Ascending aorta (tissue), 2 donors: ENCODE results near the gene POLE. TPM values are rescaled to one million over a fixed set of nuclear protein-coding genes. Genes with fewer than 3 reads are reported as not detected.
A peak's percentile ranks its signal among the peaks of the same experiment; 100 is the strongest.

Experiments
- DNase-seq, 2 donors: peaks; one replicate each; pipeline ENCODE4 v3.0.0-alpha.2; 2019; ENCODE audit warnings: low spot score in 2 of 2
- H3K27ac ChIP-seq, 2 donors: fragments of 200-600 bp; sonication (generic); one replicate each; pipeline ENCODE4 v1.5.1; 2016 to 2017; ENCODE audit warnings: mild to moderate bottlenecking in 1 of 2
- H3K27me3 ChIP-seq: fragments of 200-600 bp; sonication (generic); one replicate; pipeline ENCODE4 v1.5.1; 2017
- H3K36me3 ChIP-seq, 2 donors: fragments of 200-600 bp; sonication (generic); one replicate each; pipeline ENCODE4 v1.5.1; 2016
- H3K4me1 ChIP-seq, 2 donors: fragments of 200-600 bp; sonication (generic); one replicate each; pipeline ENCODE4 v1.5.1; 2016 to 2017; ENCODE audit warnings: mild to moderate bottlenecking in 1 of 2
- H3K4me3 ChIP-seq, 2 donors: fragments of 200-600 bp; sonication (generic); one replicate each; pipeline ENCODE4 v1.5.1; 2016 to 2017; ENCODE audit warnings: mild to moderate bottlenecking in 1 of 2
- H3K9me3 ChIP-seq, 2 donors: fragments of 200-600 bp; sonication (generic); one replicate each; pipeline ENCODE4 v1.5.1; 2016
- intact Hi-C: fragments of 100-400 bp; cut with DNase I; formaldehyde crosslinking; loops from one replicate; pipeline ENCODE4 v1.15.1; 2023
- total RNA-seq: library from RNA; depleted of rRNA; stranded (reverse); fragments of >200 nt; gene quantifications from one replicate; pipeline ENCODE4 v1.1.0, GENCODE V29; 2016
- TF ChIP-seq, protein P1 (sequence below), 3 experiments: fragments of 200-600 bp in 2 of 3; fragments of 450-650 bp in 1 of 3; sonication (generic) in 2 of 3; IDR thresholded peaks; one replicate each; pipeline ENCODE4 v1.5.1; 2016 to 2019; ENCODE audit warnings: antibody characterized with exemption in 3 of 3, mild to moderate bottlenecking in 1 of 3, moderate library complexity in 1 of 3

The POLE gene
- total RNA-seq, 1 donor from 2014 or later, result 115 TPM

DNA sequence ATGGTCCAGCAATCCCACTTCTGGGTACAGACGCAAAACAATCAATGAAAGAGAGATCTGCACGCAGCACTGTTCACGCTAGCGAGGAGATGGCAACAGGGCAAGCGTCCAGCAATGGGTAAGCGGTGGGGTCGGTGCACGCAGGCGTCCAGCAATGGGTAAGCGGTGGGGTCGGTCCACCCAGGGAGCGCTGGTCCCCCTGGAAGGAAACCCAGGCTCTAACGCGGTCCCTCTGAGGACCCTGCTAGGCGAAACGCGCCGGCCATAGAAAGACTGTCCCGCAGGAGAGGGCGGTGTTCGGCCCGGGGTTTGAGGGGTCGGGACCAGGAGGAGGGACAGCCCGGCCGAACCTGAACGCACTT lies 22.9 kb upstream of the POLE start:
- Histone ChIP-seq H3K27me3 (no peaks in the 10 kb centered on the region), H3K36me3 (peaks cover 0 to 10% of the 10 kb centered on the region in 2 donors), H3K4me3 (peak overlapping the region; percentile 83 to 90), H3K27ac (peak overlapping the region; percentile 58 to 79), H3K4me1 (peaks cover 0 to 14% of the 10 kb centered on the region in 2 donors), H3K9me3 (no peaks in the 10 kb centered on the region)
- DNase-seq, result no peak
- intact Hi-C loops, result loop anchor here (1.0 to 2.0 kb wide), 4 partner anchors 23 to 565 kb away; partner anchors contain the start of genes ANKLE2, DDX51, GOLGA3 and NOC4L
- TF ChIP-seq, protein P1, sequence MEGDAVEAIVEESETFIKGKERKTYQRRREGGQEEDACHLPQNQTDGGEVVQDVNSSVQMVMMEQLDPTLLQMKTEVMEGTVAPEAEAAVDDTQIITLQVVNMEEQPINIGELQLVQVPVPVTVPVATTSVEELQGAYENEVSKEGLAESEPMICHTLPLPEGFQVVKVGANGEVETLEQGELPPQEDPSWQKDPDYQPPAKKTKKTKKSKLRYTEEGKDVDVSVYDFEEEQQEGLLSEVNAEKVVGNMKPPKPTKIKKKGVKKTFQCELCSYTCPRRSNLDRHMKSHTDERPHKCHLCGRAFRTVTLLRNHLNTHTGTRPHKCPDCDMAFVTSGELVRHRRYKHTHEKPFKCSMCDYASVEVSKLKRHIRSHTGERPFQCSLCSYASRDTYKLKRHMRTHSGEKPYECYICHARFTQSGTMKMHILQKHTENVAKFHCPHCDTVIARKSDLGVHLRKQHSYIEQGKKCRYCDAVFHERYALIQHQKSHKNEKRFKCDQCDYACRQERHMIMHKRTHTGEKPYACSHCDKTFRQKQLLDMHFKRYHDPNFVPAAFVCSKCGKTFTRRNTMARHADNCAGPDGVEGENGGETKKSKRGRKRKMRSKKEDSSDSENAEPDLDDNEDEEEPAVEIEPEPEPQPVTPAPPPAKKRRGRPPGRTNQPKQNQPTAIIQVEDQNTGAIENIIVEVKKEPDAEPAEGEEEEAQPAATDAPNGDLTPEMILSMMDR (IDR thresholded peaks at IDR 0.05), result no peak

- TF ChIP-seq, protein P1 (IDR thresholded peaks at IDR 0.05), result no peak
- intact Hi-C loops, result no loop called here
- no peaks in the 10 kb centered on the region for H3K9me3 ChIP-seq
- H3K4me1 ChIP-seq, result peaks cover 0 to 14% of the 10 kb centered on the region in 2 donors
- H3K27ac ChIP-seq, result no peak overlapping the region
- no peaks in the 10 kb centered on the region for H3K27me3 ChIP-seq
- H3K4me3 ChIP-seq, result no peak overlapping the region
- peaks cover 8 to 17% of the 10 kb centered on the region in 2 donors for H3K36me3 ChIP-seq
- no peak for DNase-seq
Measured at GRCh38 chr12:132708150-132708549, 21.0 kb upstream of the POLE start.

- no peak overlapping the region for H3K27ac ChIP-seq
- peaks cover 12 to 21% of the 10 kb centered on the region in 2 donors for H3K36me3 ChIP-seq
- TF ChIP-seq, protein P1 (IDR thresholded peaks at IDR 0.05), result no peak
- DNase-seq, result no peak
- no peak overlapping the region for H3K4me3 ChIP-seq
- intact Hi-C loops, result no loop called here
- peaks cover 0 to 14% of the 10 kb centered on the region in 2 donors for H3K4me1 ChIP-seq
- no peaks in the 10 kb centered on the region for H3K9me3 ChIP-seq
- no peaks in the 10 kb centered on the region for H3K27me3 ChIP-seq
Measured at GRCh38 chr12:132707241-132707640, 20.1 kb upstream of the POLE start.

DNA sequence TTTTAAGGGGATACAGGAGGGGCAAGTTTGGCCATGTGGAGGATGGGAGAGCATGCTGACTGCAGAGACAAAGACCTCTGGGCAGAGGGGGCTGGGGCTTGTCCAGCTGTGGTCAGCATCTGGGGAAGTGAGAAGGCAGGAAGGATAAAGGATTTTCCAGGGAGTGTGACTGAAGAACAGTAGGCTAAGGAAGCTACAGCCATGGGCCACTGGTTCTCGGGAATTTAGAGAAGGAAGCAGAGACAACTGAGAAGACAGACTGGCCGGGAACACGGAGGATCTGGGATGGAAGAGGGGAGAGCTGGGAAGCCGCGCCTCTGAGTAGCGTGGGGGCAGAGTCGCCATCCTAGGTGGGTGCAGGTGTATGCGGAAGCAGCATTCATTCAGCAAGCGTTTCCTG lies 16.5 kb upstream of the POLE start:
- H3K4me1 ChIP-seq, result no peaks in the 10 kb centered on the region
- H3K9me3 ChIP-seq, result no peaks in the 10 kb centered on the region
- no peak overlapping the region for H3K4me3 ChIP-seq
- H3K27ac ChIP-seq, result no peak overlapping the region
- peaks cover 26 to 40% of the 10 kb centered on the region in 2 donors for H3K36me3 ChIP-seq
- DNase-seq, result no peak
- TF ChIP-seq, protein P1 (IDR thresholded peaks at IDR 0.05), result no peak
- intact Hi-C loops, result no loop called here
- no peaks in the 10 kb centered on the region for H3K27me3 ChIP-seq

DNA sequence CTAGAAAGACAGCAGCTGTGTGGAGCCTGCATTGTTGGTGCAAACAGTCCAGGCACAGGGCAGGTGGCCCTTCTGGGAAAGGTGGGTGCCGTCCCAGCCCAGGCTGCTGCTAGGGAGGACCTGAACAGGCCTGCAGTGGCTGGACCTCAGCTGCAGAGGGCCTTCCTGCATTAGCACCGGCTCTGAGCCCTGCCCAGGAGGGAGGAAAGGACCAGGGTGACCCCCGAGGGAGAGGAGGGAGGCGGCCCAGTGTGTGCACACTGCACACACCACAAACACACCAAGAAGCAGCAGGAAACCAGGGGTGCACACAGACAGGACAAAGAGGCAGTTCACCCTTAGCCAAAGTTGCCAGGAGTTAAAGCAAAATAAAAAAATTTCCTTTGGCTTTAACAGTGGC lies 15.5 kb upstream of the POLE start:
- peaks cover 26 to 46% of the 10 kb centered on the region in 2 donors for H3K36me3 ChIP-seq
- intact Hi-C loops, result no loop called here

More for the DNA sequence above, 15.5 kb upstream of the POLE start:
- no peak overlapping the region for H3K27ac ChIP-seq
- TF ChIP-seq, protein P1 (IDR thresholded peaks at IDR 0.05), result no peak
- no peak for DNase-seq
- no peaks in the 10 kb centered on the region for H3K4me1 ChIP-seq
- H3K27me3 ChIP-seq, result no peaks in the 10 kb centered on the region
- H3K9me3 ChIP-seq, result no peaks in the 10 kb centered on the region
- H3K4me3 ChIP-seq, result no peak overlapping the region
